Measurements from ENCODE around the gene TTC6.

- TF ChIP-seq, protein P1, sequence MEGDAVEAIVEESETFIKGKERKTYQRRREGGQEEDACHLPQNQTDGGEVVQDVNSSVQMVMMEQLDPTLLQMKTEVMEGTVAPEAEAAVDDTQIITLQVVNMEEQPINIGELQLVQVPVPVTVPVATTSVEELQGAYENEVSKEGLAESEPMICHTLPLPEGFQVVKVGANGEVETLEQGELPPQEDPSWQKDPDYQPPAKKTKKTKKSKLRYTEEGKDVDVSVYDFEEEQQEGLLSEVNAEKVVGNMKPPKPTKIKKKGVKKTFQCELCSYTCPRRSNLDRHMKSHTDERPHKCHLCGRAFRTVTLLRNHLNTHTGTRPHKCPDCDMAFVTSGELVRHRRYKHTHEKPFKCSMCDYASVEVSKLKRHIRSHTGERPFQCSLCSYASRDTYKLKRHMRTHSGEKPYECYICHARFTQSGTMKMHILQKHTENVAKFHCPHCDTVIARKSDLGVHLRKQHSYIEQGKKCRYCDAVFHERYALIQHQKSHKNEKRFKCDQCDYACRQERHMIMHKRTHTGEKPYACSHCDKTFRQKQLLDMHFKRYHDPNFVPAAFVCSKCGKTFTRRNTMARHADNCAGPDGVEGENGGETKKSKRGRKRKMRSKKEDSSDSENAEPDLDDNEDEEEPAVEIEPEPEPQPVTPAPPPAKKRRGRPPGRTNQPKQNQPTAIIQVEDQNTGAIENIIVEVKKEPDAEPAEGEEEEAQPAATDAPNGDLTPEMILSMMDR (IDR thresholded peaks at IDR 0.05): no peak
- TF ChIP-seq POLR2A (IDR thresholded peaks at IDR 0.05): no peak
Observed at GRCh38 chr14:37573356-37573755, 22.1 kb upstream of the TTC6 start.

Data from testis (tissue), 2 donors.